ENCODE data around the gene CEACAM1. TPM values are rescaled to one million over a fixed set of nuclear protein-coding genes. Genes with fewer than 3 reads are reported as not detected.

Gene CEACAM1
- total RNA-seq, 3 donors from 2014 or later (not counting 1 experiment from before 2014, with no cell fraction given), result 1.3 to 1.9 TPM; not detected in 1

DNA sequence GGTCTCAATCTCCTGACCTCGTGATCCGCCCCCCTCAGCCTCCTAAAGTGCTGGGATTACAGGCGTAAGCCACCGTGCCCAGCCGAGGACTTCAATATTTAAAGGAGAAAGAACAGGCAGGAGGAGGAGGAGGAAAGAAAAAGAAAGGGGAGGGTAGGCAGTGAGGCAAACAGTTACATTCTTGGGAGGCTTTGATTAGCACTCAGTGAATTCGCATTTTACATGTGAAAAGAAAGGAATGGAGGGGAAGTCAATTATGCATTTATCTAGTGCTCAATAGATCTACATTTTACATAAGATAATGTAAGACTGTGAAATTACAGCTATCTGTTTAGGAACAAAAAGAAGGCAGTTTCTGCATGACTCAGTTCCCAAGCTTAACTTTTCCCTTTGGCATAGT, 54.6 kb downstream of the CEACAM1 start:
- Histone ChIP-seq H3K27me3 (ENCODE audit: control insufficient read depth, insufficient read depth, low read length) (no peaks in the 10 kb centered on the region), H3K27ac (ENCODE audit: low read length) (no peak overlapping the region), H3K36me3 (ENCODE audit: control insufficient read depth, insufficient read depth, low read length) (no peaks in the 10 kb centered on the region), H3K4me1 (ENCODE audit: control insufficient read depth, insufficient read depth, low read length) (peaks cover 6% of the 10 kb centered on the region), H3K4me3 (ENCODE audit: low read length) (no peak overlapping the region), H3K9me3 (ENCODE audit: control insufficient read depth, insufficient read depth, low read length) (no peaks in the 10 kb centered on the region)
- H3K36me3 Mint-ChIP-seq, result no peaks in the 10 kb centered on the region
- no peak for DNase-seq
- peaks cover 0 to 5% of the 10 kb centered on the region in 2 donors for H3K4me1 Mint-ChIP-seq
- 96% methylated on average over 5 of the region's 6 CpGs for WGBS (ENCODE audit: insufficient coverage)
- no peaks in the 10 kb centered on the region for H3K9me3 Mint-ChIP-seq
- H3K4me3 Mint-ChIP-seq, result no peak overlapping the region
- ATAC-seq, result no peak
- TF ChIP-seq, protein P1, sequence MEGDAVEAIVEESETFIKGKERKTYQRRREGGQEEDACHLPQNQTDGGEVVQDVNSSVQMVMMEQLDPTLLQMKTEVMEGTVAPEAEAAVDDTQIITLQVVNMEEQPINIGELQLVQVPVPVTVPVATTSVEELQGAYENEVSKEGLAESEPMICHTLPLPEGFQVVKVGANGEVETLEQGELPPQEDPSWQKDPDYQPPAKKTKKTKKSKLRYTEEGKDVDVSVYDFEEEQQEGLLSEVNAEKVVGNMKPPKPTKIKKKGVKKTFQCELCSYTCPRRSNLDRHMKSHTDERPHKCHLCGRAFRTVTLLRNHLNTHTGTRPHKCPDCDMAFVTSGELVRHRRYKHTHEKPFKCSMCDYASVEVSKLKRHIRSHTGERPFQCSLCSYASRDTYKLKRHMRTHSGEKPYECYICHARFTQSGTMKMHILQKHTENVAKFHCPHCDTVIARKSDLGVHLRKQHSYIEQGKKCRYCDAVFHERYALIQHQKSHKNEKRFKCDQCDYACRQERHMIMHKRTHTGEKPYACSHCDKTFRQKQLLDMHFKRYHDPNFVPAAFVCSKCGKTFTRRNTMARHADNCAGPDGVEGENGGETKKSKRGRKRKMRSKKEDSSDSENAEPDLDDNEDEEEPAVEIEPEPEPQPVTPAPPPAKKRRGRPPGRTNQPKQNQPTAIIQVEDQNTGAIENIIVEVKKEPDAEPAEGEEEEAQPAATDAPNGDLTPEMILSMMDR (IDR thresholded peaks at IDR 0.05), result no peak
- intact Hi-C loops (cut with micrococcal nuclease), result no loop called here
- H3K27ac Mint-ChIP-seq, result no peak overlapping the region
- H3K27me3 Mint-ChIP-seq (ENCODE audit: low read depth in 2 of 2), result peaks cover 0 to 4% of the 10 kb centered on the region in 2 donors

DNA sequence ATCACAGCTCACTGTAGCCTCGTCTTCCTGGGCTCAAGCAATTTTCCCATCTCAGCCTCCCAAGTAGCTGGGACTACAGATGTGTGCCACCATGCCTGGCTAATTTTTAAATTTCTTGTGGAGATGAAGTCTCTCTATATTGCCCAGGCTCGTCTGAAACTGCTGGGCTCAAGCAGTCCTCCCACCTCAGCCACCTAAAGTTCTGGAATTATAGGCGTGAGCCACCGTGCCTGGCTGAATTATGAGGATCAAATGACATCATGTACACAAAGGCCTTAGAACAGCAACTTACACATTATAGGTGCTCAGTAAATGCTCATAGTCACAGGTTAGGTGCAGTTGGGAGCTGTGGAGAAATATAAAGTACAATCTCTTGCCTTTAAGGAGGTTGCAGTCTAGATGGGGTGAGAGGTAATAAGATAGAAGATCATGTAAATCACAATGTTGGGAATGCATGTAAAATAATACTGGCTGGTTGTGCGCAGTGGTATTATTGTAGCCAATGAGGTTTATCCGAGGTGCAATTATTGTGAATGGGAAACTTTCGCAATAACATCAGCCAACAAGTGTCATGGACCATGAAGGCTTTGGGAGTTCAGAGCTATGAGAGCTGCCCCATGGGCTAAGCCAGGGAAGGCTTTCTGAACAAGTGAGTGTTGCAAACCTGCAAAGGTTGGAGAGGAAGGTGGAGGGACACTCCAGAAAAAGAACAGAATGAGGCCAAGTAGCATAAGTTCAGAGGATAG, 55.7 kb downstream of the CEACAM1 start:
- Histone ChIP-seq H3K4me1 (ENCODE audit: control insufficient read depth, insufficient read depth, low read length) (peaks cover 6% of the 10 kb centered on the region), H3K36me3 (ENCODE audit: control insufficient read depth, insufficient read depth, low read length) (no peaks in the 10 kb centered on the region), H3K27me3 (ENCODE audit: control insufficient read depth, insufficient read depth, low read length) (no peaks in the 10 kb centered on the region), H3K4me3 (ENCODE audit: low read length) (no peak overlapping the region), H3K9me3 (ENCODE audit: control insufficient read depth, insufficient read depth, low read length) (no peaks in the 10 kb centered on the region), H3K27ac (ENCODE audit: low read length) (no peak overlapping the region)
- Mint-ChIP-seq H3K4me1 (peaks cover 0 to 5% of the 10 kb centered on the region in 2 donors), H3K27ac (no peak overlapping the region), H3K4me3 (no peak overlapping the region), H3K27me3 (ENCODE audit: low read depth in 2 of 2) (peaks cover 0 to 4% of the 10 kb centered on the region in 2 donors), H3K9me3 (no peaks in the 10 kb centered on the region), H3K36me3 (no peaks in the 10 kb centered on the region)
- DNase-seq, result no peak
- TF ChIP-seq, protein P1 (IDR thresholded peaks at IDR 0.05), result no peak
- WGBS (ENCODE audit: insufficient coverage), result 89% methylated on average over 7 of the region's 7 CpGs
- intact Hi-C loops (cut with micrococcal nuclease), result no loop called here
- ATAC-seq, result no peak

DNA sequence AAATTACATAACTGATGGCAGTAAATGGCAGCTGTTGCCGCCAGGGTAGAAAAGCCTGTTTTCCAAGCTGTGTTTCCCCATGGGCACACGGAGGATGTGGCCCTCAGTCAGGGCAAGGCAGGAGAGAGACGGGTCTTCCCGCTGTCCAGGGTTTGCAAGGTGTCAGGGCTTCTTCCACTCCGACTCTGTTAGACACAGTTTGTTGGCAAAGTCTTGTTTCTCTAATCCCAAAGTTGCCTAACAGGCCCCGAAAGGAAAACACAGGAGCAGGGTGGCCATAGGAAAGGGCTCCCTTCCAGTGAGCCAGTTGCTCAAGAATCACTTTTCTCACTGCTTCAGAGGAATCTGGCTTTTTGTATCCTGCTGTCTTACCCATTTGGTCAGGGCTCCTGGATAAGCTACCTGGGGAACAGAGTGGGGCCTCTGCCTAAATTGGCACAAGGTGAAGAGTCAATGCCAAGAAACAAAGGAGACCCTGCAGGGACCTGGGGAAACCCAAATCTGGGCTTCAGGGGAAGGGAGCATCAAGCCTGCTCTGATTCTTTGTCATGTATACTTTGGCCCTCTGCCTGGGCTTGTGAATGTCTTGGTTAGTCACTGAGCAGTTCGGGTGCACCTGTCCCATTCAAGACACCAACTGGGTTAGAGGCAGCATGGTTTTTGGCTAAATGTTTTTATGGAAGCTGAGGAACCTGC, 56.6 kb downstream of the CEACAM1 start:
- Histone ChIP-seq H3K27me3 (ENCODE audit: control insufficient read depth, insufficient read depth, low read length) (no peaks in the 10 kb centered on the region), H3K4me1 (ENCODE audit: control insufficient read depth, insufficient read depth, low read length) (peaks cover 6% of the 10 kb centered on the region), H3K27ac (ENCODE audit: low read length) (no peak overlapping the region), H3K4me3 (ENCODE audit: low read length) (no peak overlapping the region), H3K9me3 (ENCODE audit: control insufficient read depth, insufficient read depth, low read length) (no peaks in the 10 kb centered on the region), H3K36me3 (ENCODE audit: control insufficient read depth, insufficient read depth, low read length) (no peaks in the 10 kb centered on the region)
- intact Hi-C loops (cut with micrococcal nuclease), result no loop called here
- Mint-ChIP-seq H3K27me3 (ENCODE audit: low read depth in 2 of 2) (peaks cover 0 to 8% of the 10 kb centered on the region in 2 donors), H3K4me3 (no peak overlapping the region), H3K36me3 (no peaks in the 10 kb centered on the region), H3K4me1 (peaks cover 0 to 9% of the 10 kb centered on the region in 2 donors), H3K27ac (no peak overlapping the region), H3K9me3 (no peaks in the 10 kb centered on the region)
- 94% methylated on average over 7 of the region's 7 CpGs for WGBS (ENCODE audit: insufficient coverage)
- DNase-seq (no peak), ATAC-seq (no peak)
- TF ChIP-seq, protein P1 (IDR thresholded peaks at IDR 0.05), result no peak
